Mesendoderm (in vitro differentiated cells): Measurements from ENCODE around the gene ARHGAP15.

ENCODE experiments used
- DNase-seq: peaks from one replicate; pipeline ENCODE4 v3.0.0; 2013
- H2AK5ac ChIP-seq: 2 replicates; pipeline ENCODE4 v1.6.1; 2013; ENCODE audit warnings: low read length, inconsistent platforms
- H2BK120ac ChIP-seq: 2 replicates; pipeline ENCODE4 v1.6.1; 2013; ENCODE audit warnings: low read depth, mild to moderate bottlenecking, low read length, moderate library complexity, mixed read lengths
- H2BK15ac ChIP-seq: replicated peaks from 2 replicates; pipeline ENCODE4 v1.6.1; 2013; ENCODE audit warnings: low read depth, mild to moderate bottlenecking, moderate library complexity
- H2BK5ac ChIP-seq: 2 replicates; pipeline ENCODE4 v1.6.1; 2013; ENCODE audit warnings: low read length, inconsistent platforms
- H3K18ac ChIP-seq: 2 replicates; pipeline ENCODE4 v1.6.1; 2013; ENCODE audit warnings: mild to moderate bottlenecking, low read length, mixed read lengths
- H3K23ac ChIP-seq: one replicate; pipeline ENCODE4 v1.6.1; 2013; ENCODE audit warnings: low read length
- H3K27ac ChIP-seq: 2 replicates; pipeline ENCODE4 v1.5.1; 2013; ENCODE audit warnings: low read depth, mild to moderate bottlenecking, inconsistent platforms, low read length, moderate library complexity
- H3K27me3 ChIP-seq: 2 replicates; pipeline ENCODE4 v1.6.1; 2013; ENCODE audit warnings: low read length, control low read depth, mild to moderate bottlenecking, inconsistent platforms; ENCODE audit not compliant: insufficient read depth, poor library complexity
- H3K36me3 ChIP-seq: 2 replicates; pipeline ENCODE4 v1.6.1; 2013; ENCODE audit warnings: low read length, inconsistent platforms; ENCODE audit not compliant: control insufficient read depth, insufficient read depth
- H3K4ac ChIP-seq: one replicate; pipeline ENCODE4 v1.6.1; 2013; ENCODE audit warnings: low read depth, mild to moderate bottlenecking, low read length, moderate library complexity
- H3K4me1 ChIP-seq: 2 replicates; pipeline ENCODE4 v1.6.1; 2013; ENCODE audit warnings: low read depth, low read length, inconsistent platforms; ENCODE audit not compliant: control insufficient read depth
- H3K4me2 ChIP-seq: 2 replicates; pipeline ENCODE4 v1.6.1; 2013; ENCODE audit warnings: low read length
- H3K4me3 ChIP-seq: 2 replicates; pipeline ENCODE4 v1.5.1; 2013; ENCODE audit warnings: mild to moderate bottlenecking, low read length
- H3K56ac ChIP-seq: one replicate; pipeline ENCODE4 v1.6.1; 2013; ENCODE audit warnings: low read length
- H3K79me1 ChIP-seq: 2 replicates; pipeline ENCODE4 v1.6.1; 2013; ENCODE audit warnings: low read length, inconsistent platforms
- H3K79me2 ChIP-seq: 2 replicates; pipeline ENCODE4 v1.6.1; 2013; ENCODE audit warnings: mild to moderate bottlenecking, low read length; ENCODE audit not compliant: control insufficient read depth, insufficient read depth
- H3K9ac ChIP-seq: 2 replicates; pipeline ENCODE4 v1.6.1; 2013; ENCODE audit warnings: low read length, inconsistent platforms
- H4K5ac ChIP-seq: one replicate; pipeline ENCODE4 v1.6.1; 2013; ENCODE audit warnings: low read length
- H4K8ac ChIP-seq: one replicate; pipeline ENCODE4 v1.6.1; 2013; ENCODE audit warnings: low read depth, mild to moderate bottlenecking, control low read depth, low read length, moderate library complexity
- WGBS: extraction: QIAGEN DNeasy Blood & Tissue Kit; methylation state at CpG from one replicate; pipeline ENCODE4 v1.1.7; 2013; ENCODE audit warnings: low lambda C conversion rate, missing lambda C conversion rate; ENCODE audit not compliant: insufficient coverage; ENCODE audit errors: extremely low coverage; 5-methylcytosine and 5-hydroxymethylcytosine counted together

The ARHGAP15 gene

DNA sequence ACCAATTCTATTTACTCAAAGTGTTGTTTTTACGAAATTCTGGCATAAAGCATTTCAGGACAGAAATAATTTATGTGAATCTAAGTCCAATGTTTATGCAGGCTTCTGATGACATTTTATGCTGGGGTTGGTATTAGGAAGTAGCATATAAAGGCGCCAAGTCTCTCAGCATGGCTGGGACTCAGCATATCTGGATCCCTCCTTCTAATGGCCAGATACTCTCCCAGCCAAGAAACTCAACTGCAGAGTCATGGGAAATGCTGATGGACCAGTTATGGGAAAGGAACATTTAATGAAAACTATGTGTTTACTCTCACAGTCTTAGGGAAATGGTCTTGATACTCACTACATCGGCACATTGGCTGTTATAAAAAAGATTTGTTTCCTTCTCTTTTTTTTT is 392.2 kb downstream of the ARHGAP15 start:
- Histone ChIP-seq H2BK5ac (no peak overlapping the region), H3K4me3 (no peak overlapping the region), H3K27ac (no peak overlapping the region), H4K8ac (no peak overlapping the region), H4K5ac (no peak overlapping the region), H3K4me2 (no peak overlapping the region), H3K79me2 (no peaks in the 10 kb centered on the region), H3K56ac (no peak overlapping the region), H3K23ac (no peak overlapping the region), H3K79me1 (no peaks in the 10 kb centered on the region), H3K9ac (no peak overlapping the region), H3K4me1 (no peaks in the 10 kb centered on the region), H2BK15ac (no peak overlapping the region), H2BK120ac (no peak overlapping the region), H3K18ac (no peak overlapping the region), H3K36me3 (no peaks in the 10 kb centered on the region), H3K27me3 (no peaks in the 10 kb centered on the region), H2AK5ac (no peak overlapping the region), H3K4ac (no peak overlapping the region)
- WGBS = no CpG with 5 or more reads among the region's 3 CpGs
- no peak for DNase-seq

DNA sequence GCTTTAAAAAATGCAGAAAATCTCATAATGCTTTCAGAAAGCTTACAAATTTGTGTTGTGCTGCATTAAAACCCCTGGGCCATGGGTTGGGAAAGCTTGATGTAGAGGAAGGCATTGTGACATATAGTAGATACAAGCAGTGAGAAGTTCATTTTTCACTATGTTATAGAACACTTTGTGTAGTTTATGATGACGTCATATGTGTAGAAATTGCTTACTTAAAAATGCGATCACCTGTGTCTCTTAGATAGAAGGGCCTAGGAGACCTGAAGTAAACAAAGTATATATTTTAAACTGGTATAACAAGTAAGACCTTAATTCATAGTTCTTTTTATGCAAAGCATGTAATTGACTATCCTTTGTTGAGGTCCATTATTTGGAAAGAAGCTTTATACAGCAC is 393.5 kb downstream of the ARHGAP15 start:
- no peak overlapping the region for H4K5ac ChIP-seq
- H3K4ac ChIP-seq = no peak overlapping the region
- H3K79me2 ChIP-seq = no peaks in the 10 kb centered on the region
- H3K18ac ChIP-seq = no peak overlapping the region
- no peaks in the 10 kb centered on the region for H3K79me1 ChIP-seq
- no peak overlapping the region for H2BK15ac ChIP-seq
- no peak overlapping the region for H3K4me2 ChIP-seq
- no peak overlapping the region for H3K27ac ChIP-seq
- no peak for DNase-seq
- H2BK5ac ChIP-seq = no peak overlapping the region
- H3K27me3 ChIP-seq = no peaks in the 10 kb centered on the region
- no peak overlapping the region for H3K23ac ChIP-seq
- H3K4me1 ChIP-seq = no peaks in the 10 kb centered on the region
- WGBS = no CpG with 5 or more reads among the region's 2 CpGs
- no peak overlapping the region for H2BK120ac ChIP-seq
- no peaks in the 10 kb centered on the region for H3K36me3 ChIP-seq
- H3K56ac ChIP-seq = no peak overlapping the region
- H3K9ac ChIP-seq = no peak overlapping the region
- H3K4me3 ChIP-seq = no peak overlapping the region
- H4K8ac ChIP-seq = no peak overlapping the region
- H2AK5ac ChIP-seq = no peak overlapping the region

DNA sequence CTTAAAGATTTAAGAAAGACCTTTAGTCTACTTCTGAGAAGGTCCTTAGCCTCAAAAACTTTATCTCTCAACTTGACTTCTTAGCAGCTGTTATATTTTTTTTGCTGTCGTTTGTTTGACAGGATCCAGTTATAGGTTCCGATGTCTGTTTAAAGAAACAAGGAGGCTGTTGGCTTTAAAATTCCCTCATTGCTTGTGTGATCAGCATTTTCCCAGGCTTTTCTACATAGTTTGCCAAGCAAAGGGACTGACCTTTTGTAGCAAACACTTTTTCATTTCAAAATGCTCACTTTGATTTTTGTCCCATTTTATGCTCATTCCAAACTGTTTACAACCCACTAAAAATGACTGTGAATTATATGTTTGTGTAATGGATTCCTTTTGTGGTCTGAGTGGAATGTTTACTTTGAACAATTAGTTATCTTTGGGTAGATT is 394.9 kb downstream of the ARHGAP15 start:
- Histone ChIP-seq H3K23ac (no peak overlapping the region), H3K79me2 (no peaks in the 10 kb centered on the region), H3K4ac (no peak overlapping the region), H3K4me2 (no peak overlapping the region), H3K36me3 (no peaks in the 10 kb centered on the region), H3K27ac (no peak overlapping the region), H3K18ac (no peak overlapping the region), H4K5ac (no peak overlapping the region), H4K8ac (no peak overlapping the region), H3K9ac (no peak overlapping the region), H3K56ac (no peak overlapping the region), H2BK120ac (no peak overlapping the region), H3K27me3 (no peaks in the 10 kb centered on the region), H2BK15ac (no peak overlapping the region), H3K79me1 (no peaks in the 10 kb centered on the region), H3K4me1 (no peaks in the 10 kb centered on the region), H2BK5ac (no peak overlapping the region), H3K4me3 (no peak overlapping the region), H2AK5ac (no peak overlapping the region)
- DNase-seq = no peak
- no CpG with 5 or more reads among the region's 2 CpGs for WGBS

DNA sequence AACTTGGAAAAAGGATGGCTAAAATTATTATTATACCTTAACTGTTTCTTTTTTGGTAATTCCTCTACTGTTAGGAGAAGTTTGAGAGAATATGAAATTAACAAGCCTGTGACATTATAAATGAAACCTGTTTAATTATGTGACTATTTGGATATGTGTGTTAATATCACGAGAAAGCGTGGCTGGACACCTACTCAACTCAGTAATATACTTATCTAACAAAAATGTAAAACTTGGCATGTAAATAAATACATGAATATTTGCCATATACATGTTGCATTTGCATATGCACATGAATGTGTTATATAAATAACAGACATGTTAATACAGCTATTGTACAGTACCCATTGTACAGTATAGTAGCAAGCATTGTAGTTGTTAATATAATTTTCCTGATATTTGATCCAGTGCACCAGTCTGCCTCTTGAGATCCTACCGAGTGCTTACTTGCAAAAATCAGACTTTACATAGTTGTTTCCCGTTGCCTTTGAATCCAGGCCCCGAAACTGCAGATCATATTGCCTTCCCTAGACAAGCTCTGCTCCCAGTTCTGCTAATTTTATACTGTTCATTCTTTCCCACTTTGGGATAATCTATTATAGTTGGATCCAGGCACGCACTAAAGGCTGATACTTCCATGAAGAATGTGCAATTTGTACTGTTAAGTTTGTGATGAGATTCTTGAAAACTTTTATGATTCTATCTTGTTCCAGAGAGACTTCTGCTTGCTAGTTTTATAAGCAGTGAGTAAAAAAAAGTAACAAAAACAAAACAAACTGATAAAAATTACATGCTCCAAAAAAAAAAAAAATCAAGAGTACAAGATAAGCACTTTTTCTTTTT is 395.6 kb downstream of the ARHGAP15 start:
- Histone ChIP-seq H3K4me1 (no peaks in the 10 kb centered on the region), H3K79me2 (no peaks in the 10 kb centered on the region), H2BK5ac (no peak overlapping the region), H2AK5ac (no peak overlapping the region), H3K4ac (no peak overlapping the region), H3K4me2 (no peak overlapping the region), H2BK15ac (no peak overlapping the region), H3K9ac (no peak overlapping the region), H3K23ac (no peak overlapping the region), H3K27me3 (no peaks in the 10 kb centered on the region), H4K5ac (no peak overlapping the region), H2BK120ac (no peak overlapping the region), H3K79me1 (no peaks in the 10 kb centered on the region), H4K8ac (no peak overlapping the region), H3K4me3 (no peak overlapping the region), H3K27ac (no peak overlapping the region), H3K36me3 (no peaks in the 10 kb centered on the region), H3K56ac (no peak overlapping the region), H3K18ac (no peak overlapping the region)
- no peak for DNase-seq
- no CpG with 5 or more reads among the region's 6 CpGs for WGBS

DNA sequence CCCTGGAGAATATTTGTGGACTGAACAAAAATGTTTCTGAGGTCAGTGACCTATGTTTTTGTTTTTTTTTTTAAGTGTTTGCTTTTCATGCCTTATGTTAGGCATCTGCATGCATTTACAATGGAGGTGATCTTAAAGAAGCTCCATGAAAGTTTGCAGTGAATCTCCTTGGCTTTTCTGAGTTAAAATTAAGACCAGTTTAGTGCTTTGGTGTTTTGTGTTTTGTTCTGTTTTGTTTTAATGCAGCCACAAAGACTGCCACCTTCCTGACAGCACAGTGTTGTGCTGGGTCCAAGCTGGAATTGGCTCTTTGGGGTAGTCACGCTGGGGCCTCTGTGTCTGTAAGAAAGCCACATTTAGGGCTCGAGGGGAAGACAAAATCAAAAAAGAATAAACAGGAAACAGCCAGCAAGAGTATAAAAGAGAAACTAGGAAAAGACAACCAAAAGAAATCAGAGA is 396.2 kb downstream of the ARHGAP15 start:
- Histone ChIP-seq H4K8ac (peak overlapping the region; percentile 65), H2BK120ac (no peak overlapping the region), H2BK5ac (no peak overlapping the region), H3K79me1 (no peaks in the 10 kb centered on the region), H3K4me1 (no peaks in the 10 kb centered on the region), H3K79me2 (no peaks in the 10 kb centered on the region), H3K9ac (no peak overlapping the region), H2BK15ac (no peak overlapping the region), H3K56ac (no peak overlapping the region), H3K18ac (no peak overlapping the region), H3K4me3 (no peak overlapping the region), H3K4ac (no peak overlapping the region), H3K4me2 (no peak overlapping the region), H4K5ac (no peak overlapping the region), H3K23ac (no peak overlapping the region), H2AK5ac (no peak overlapping the region), H3K36me3 (no peaks in the 10 kb centered on the region), H3K27ac (no peak overlapping the region), H3K27me3 (no peaks in the 10 kb centered on the region)
- DNase-seq = no peak
- no CpG with 5 or more reads among the region's 2 CpGs for WGBS

DNA sequence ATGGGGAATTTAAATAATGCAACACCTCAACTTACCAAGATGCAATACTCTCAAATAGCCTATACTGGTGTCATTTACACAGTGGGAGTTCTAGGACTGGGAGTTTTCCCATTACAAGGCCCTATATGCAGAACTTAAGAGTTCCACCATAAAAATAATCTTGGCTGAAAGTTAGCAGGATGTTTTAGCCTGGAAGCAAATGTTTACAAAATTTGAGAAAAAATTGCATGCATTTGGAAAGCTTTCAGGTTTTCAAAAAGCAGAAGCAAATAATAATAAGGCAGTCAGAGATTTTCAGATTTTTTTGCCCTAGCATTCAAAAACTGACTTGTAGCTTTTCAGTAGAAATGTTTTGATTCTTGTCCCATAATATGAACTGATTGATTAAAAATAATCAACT is 397.3 kb downstream of the ARHGAP15 start:
- Histone ChIP-seq H3K56ac (no peak overlapping the region), H3K79me1 (no peaks in the 10 kb centered on the region), H3K18ac (no peak overlapping the region), H2BK5ac (no peak overlapping the region), H2BK15ac (no peak overlapping the region), H3K27me3 (no peaks in the 10 kb centered on the region), H3K4me3 (no peak overlapping the region), H3K36me3 (no peaks in the 10 kb centered on the region), H3K27ac (no peak overlapping the region), H4K5ac (no peak overlapping the region), H3K4me2 (no peak overlapping the region), H3K4ac (no peak overlapping the region), H3K4me1 (no peaks in the 10 kb centered on the region), H3K9ac (no peak overlapping the region), H2BK120ac (no peak overlapping the region), H2AK5ac (no peak overlapping the region), H3K79me2 (no peaks in the 10 kb centered on the region), H3K23ac (no peak overlapping the region), H4K8ac (no peak overlapping the region)
- peak; percentile 4 for DNase-seq
